HG03097 (cell line): ENCODE measurements around the gene WNT9B.
"Not testable (repeated sequence)": the region's sequence is repeated elsewhere in the genome, so short reads cannot be mapped to it uniquely, and the experiment has no call there.

Source experiments
- ATAC-seq: cut with Tn5 transposase; IDR thresholded peaks from one replicate; pipeline ENCODE4 v1.9.1; 2021; ENCODE audit not compliant: unreplicated experiment, low FRiP score

Gene WNT9B

GRCh38 chr17:46821482-46822387 lies 29.6 kb upstream of the WNT9B start:
- ATAC-seq, result no peak

DNA sequence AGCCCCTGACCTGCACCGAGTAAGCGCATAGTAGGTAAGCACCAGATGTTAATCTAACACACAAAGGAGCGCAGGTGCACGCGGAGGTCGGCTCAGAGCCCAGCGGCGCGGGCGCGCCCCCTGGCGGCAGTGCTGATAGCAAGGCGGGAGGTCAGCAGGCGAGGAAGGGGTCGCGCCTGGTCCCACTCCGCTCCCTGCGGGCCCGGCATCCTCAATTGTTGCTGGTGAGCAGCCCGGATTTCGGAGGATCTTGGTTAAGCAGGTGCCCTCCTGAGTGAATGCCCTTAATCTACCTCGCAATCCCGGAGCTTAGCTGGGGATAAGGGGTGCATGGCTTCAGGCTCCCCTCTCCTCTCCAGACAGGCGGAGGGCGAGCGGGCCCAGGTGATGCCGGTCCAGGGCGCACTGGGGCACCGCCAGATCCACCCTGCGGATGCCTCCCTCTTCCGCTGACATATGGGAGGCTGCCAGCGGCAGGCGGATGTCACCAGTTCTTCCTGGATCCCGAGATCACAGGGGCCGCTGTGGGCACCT lies 28.9 kb upstream of the WNT9B start:
- no peak for ATAC-seq

DNA sequence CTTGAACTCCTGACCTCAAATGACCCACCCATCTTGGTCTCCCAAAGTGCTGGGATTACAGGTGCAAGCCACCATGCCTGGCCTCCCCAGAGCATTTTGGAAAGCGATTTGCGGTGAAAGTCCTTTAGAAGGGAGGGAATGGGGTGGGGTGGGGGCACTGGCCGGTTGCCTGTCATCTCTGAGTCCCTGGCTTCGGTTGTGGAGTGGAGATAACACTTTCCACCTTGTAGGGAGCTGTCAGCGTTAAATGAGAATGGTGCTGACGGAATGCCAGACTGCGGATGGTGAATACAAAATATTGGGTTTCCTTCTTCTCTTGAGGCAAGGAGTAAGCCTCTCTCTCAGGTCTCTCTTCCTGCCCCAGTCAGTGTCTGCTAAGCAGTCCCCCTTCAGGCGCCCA lies 27.7 kb upstream of the WNT9B start:
- no peak for ATAC-seq

DNA sequence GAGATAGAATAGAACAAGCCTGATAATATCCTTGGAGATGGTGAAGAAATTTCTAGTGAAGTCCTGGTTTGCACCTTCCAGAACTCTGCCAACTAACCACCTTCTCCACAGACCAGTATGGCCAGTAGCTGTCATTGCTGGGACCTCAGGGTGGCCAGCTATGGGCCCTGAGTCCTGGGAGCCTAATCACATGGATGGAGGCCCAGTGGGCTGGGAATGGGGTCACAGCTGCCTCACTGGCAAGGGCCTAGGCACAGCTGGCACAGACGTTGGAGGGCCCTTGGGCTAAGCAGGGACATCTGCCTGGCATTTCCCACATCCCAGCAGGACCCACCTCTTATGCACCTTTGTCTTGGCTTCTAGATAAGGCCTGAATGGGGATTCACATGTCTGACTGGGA lies 25.3 kb upstream of the WNT9B start:
- ATAC-seq, result no peak

DNA sequence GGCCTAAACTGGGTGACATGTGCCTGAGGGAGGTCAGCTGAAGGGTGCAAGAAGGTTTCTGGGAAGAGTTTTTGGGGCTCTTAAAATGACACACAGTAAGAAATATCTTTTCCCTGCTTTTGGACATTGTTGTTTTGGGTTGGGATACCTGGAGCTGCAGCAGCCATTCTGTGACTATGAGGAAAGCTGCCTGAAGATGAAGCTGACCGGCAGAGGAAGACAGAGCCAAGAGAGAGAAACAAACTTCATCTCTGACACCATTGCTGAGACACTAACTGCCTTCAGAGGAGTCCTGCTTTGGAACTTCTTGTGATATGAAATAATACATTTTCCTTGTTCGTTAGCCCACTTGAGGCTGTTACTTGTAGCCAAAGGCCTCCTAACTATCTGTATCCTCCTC lies 24.1 kb upstream of the WNT9B start:
- no peak for ATAC-seq

- ATAC-seq, result no peak
These were observed 19.6 kb upstream of the WNT9B start for GRCh38 chr17:46831573-46832330.

DNA sequence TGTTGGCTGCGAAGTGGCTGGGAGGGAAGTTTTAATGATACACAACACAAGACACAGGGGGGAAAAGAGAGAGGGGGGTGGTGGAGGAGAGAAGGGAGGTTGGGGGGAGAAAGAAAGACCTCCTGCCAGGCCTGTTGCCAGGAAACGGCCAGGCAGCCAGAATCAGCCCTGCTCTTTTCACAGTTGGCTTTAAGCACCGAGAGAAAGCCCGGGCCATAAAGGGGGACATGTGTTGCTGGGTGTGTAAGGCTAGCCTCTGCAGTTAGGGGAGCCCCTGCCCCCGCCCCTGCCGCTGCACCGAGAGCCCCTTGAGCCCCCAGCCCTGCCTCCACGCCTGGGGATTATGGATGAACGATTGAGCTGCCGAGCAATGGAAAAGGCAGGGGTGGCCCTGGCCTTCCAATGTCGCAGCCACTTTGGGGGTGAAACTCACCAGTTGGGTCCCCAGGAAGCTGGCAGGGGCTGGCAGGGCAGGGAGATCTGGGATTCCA lies 19.0 kb upstream of the WNT9B start:
- ATAC-seq, result no peak

DNA sequence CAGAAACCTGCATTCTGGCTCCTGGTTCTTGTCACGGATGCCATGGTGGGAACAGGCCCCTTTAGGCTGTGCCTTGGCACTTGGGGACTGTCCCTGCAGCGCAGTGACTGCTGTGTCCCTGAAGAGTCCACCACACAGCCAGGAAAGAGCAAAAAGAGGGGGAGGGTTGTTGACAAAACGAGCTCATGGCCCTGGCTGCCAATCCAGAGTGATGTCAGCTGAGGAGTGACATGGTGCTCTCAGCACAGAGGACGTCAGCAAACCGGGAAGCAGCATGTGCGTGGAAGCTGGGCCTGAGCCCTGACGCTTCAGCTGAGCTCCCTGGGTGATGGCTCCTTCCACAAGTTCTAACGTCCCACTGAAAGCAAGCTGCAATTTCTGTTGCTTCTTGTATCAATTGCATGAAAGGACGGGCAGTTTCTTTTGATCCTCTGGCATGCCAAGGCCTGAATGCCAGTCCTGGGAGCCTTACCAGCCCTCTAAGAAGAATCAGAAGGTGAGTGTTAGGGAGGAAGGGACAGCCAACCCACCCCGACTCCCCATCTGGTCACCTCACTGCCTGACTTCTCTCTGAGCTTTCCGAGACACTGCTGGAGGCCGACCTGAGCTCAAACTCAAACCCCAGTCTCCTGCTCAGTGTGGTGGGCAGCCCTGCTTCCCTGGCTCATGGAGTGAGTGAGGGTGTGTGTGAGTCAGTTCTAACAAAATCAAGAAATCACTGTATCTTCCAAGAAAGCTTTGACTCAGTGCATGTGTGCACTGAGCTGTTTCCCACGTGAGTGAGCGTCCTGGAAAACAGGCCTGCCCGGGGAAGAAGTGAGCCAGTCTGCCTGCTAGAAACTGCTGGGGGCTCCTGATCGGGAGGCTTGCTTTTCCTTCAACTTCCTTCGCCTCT lies 18.2 kb upstream of the WNT9B start:
- no peak for ATAC-seq

DNA sequence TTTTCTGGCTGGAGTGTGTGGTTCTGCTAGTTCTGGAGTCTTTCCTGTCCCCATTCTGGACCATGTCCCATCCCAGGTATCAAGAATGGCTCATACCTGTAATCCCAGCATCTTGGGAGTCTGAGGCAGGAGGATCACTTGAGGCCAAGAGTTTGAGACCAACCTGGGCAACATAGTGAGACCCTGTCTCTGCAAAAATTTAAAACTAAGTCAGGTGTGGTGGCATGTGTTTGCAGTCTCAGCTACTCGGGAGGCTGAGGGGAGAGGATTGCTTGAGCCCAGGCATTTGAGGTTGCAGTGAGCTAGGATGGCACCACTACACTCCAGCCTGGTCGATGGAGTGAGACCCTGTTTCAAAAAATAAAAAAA lies 17.6 kb upstream of the WNT9B start:
- no peak for ATAC-seq

- ATAC-seq, result no peak
These were observed 16.5 kb upstream of the WNT9B start for GRCh38 chr17:46834846-46835245.

- ATAC-seq, result no peak
These were observed 14.9 kb upstream of the WNT9B start for GRCh38 chr17:46836500-46836899.

DNA sequence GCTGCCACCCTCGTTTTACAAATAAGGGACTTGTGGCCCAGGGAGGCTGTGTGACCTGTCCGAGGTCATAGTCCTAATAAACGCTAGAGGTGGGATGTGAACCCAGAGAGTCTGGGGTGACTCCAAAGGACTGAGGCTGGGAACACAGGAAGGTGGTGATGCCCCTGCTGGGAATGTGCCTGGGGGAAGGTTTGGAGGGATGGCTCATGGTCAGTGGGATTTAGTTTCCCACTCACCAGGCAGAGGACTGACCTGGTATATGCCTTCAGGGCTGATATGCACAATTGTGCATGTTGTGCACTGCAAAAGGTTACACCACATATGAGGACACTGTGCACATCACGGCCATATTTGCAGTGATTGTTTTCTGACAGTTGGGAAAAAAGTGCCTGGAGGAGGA lies 13.9 kb upstream of the WNT9B start:
- ATAC-seq, result no peak

DNA sequence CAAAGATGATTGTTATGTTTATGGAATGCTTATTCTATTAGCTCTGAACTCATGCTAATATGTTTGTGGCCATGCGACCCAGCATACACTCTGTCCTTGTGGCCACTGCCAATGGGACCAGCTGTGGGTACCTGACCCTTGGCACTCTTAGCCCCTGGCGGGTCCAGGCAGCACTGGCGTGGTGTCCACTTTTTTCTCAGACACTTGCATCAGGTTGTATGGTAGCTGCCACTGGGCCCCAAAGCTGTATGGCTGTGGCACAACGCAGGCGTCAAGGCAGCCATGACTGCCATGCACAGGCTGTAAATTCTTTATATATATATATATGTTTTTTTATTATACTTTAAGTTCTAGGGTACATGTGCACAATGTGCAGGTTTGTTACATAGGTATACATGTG lies 12.2 kb upstream of the WNT9B start:
- no peak for ATAC-seq

DNA sequence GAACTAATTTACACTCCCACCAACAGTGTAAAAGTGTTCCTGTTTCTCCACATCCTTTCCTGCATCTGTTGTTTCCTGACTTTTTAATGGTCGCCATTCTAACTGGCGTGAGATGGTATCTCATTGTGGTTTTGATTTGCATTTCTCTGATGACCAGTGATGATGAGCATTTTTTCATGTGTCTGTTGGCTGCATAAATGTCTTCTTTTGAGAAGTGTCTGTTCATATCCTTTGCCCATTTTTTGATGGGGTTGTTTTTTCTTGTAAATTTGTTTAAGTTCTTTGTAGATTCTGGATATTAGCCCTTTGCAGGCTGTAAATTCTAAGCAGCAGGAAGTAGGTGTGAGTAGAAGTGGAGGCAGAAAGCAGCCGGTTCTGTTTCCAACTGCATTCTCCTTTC lies 10.8 kb upstream of the WNT9B start:
- not testable (repeated sequence) for ATAC-seq

- ATAC-seq, result no peak
These were observed 9.6 kb upstream of the WNT9B start for GRCh38 chr17:46841561-46842379.

- ATAC-seq, result no peak
These were observed 8.5 kb upstream of the WNT9B start for GRCh38 chr17:46842835-46843234.

GRCh38 chr17:46847204-46848191 lies 3.9 kb upstream of the WNT9B start:
- no peak for ATAC-seq

DNA sequence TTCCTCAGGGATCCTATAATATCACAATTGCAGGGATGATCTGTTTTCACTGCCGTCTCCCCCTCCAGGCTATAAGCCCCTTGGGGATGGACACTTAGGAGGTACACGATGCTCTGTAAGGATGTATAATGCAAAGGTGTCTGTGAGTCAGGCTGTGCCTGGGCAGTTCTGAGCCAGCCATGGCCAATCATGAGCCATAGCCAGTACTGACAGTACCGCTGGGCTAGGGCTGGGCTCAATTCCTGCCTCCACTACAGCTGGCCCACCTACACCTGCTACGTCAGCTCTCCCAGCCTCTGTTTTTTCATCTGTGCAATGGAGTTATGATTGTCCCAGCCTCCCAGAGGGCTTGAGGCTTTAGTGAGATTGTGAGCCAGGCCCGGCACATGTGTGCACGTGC lies 2.8 kb upstream of the WNT9B start:
- no peak for ATAC-seq

- ATAC-seq, result no peak
These were observed 725 bp upstream of the WNT9B start for GRCh38 chr17:46850688-46851028.
